Measurements from ENCODE around the gene TNIP2. TPM values are rescaled to one million over a fixed set of nuclear protein-coding genes. Genes with fewer than 3 reads are reported as not detected.

TNIP2 gene
- total and polyA plus RNA-seq, 2 donors (not counting 3 experiments of a cell fraction or from before 2014, with no cell fraction given), result 37.7 to 52.1 TPM

DNA sequence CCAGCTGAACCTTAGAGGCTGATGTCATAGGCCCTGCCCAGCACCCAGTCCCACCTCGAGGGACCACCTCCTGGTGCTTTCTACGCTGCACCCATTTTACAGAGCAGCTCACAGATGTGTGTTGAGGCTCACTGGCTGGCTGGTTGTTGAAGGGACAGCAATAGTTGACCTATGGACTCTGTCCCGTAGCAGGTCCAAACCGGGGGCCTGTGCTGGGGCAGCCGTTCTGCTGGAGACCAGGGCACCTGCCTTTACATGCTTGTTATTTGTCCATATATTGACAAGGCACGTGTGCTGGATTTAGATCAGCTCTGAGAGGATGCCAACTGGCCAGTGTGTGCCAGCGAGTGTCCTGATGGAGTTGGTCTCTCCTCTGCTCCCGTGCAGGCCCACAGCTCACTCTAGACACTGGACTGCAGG lies 58.1 kb downstream of the TNIP2 start:
- ChIA-PET POLR2A (no interaction called here), CTCF (no interaction called here)
- no peaks in the 10 kb centered on the region for H3K9me1 ChIP-seq (replicated peaks; ENCODE audit: control insufficient read depth, extremely low read depth, insufficient read depth, low read length)
- BruUV-seq (replicated peaks), result no TSS peak
- no peak overlapping the region for H3K9ac ChIP-seq (replicated peaks; ENCODE audit: extremely low read depth, insufficient read depth, low read length)
- no peaks in the 10 kb centered on the region for H4K20me1 ChIP-seq (replicated peaks; ENCODE audit: control insufficient read depth, extremely low read depth, insufficient read depth, low read length)
- H2AFZ ChIP-seq (ENCODE audit: low read depth, low read length), result no peak overlapping the region
- no peaks in the 10 kb centered on the region for H3K79me2 ChIP-seq (ENCODE audit: control insufficient read depth, insufficient read depth, low read length)
- DNase-seq (ENCODE audit: low read depth, low spot score) (no peak), FAIRE-seq (no peak)
- dilution Hi-C loops (cut with MboI; ENCODE audit: extremely low pct_ligation_motif_present, low sequenced_read_pairs) (no loop called here), intact Hi-C loops (cut with micrococcal nuclease) (no loop called here)
- H3K4me3 ChIP-seq (replicated peaks in 1 of 3; ENCODE audit: insufficient read depth in 1 of 3, low read depth in 1 of 3, low read length in 3 of 3), result no peak overlapping the region
- peaks cover 2 to 54% of the 10 kb centered on the region in 2 experiments for H3K36me3 ChIP-seq (ENCODE audit: control insufficient read depth in 2 of 2, extremely low read depth in 1 of 2, insufficient read depth in 2 of 2, low read length in 2 of 2)
- no peak overlapping the region for H3K4me2 ChIP-seq (ENCODE audit: insufficient read depth, low read length)
- H3K27me3 ChIP-seq (ENCODE audit: control insufficient read depth in 2 of 2, insufficient read depth in 2 of 2, low read length in 2 of 2), result no peaks in the 10 kb centered on the region
- no peaks in the 10 kb centered on the region for H3K4me1 ChIP-seq (ENCODE audit: control insufficient read depth, extremely low read depth, insufficient read depth, low read length)
- H3K27ac ChIP-seq (ENCODE audit: insufficient read depth, low read depth, low read length), result no peak overlapping the region
- H3K9me3 ChIP-seq (replicated peaks; ENCODE audit: control insufficient read depth, insufficient read depth, low read length), result no peaks in the 10 kb centered on the region
- TF ChIP-seq, protein P1, sequence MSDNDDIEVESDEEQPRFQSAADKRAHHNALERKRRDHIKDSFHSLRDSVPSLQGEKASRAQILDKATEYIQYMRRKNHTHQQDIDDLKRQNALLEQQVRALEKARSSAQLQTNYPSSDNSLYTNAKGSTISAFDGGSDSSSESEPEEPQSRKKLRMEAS (IDR thresholded peaks at IDR 0.05; ENCODE audit: insufficient read depth, insufficient read length), result no peak

DNA sequence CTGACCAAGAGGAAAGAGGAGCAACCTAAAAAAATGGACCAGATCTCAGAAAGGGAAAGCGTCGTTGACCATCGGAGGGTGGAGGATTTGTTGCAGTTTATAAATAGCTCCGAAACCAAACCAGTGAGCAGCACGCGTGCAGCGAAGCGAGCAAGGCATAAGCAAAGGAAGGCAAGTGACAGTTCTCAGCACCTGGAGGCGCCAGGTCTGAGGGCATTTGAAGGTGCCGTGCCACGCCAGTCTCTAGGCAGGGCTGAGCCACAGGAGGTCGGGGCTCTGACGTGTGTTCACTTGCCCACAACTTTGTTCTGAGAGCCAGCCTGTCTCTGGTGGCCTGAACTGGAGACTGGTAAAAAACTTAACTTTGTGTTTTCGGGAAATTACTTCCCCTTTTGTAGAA lies 59.7 kb downstream of the TNIP2 start:
- ChIA-PET CTCF (no interaction called here), POLR2A (no interaction called here)
- no peaks in the 10 kb centered on the region for H4K20me1 ChIP-seq (replicated peaks; ENCODE audit: control insufficient read depth, extremely low read depth, insufficient read depth, low read length)
- H2AFZ ChIP-seq (ENCODE audit: low read depth, low read length), result no peak overlapping the region
- no peak overlapping the region for H3K27ac ChIP-seq (ENCODE audit: insufficient read depth, low read depth, low read length)
- no peaks in the 10 kb centered on the region for H3K9me3 ChIP-seq (replicated peaks; ENCODE audit: control insufficient read depth, insufficient read depth, low read length)
- DNase-seq (ENCODE audit: low read depth, low spot score) (no peak), FAIRE-seq (no peak)
- no peaks in the 10 kb centered on the region for H3K27me3 ChIP-seq (ENCODE audit: control insufficient read depth in 2 of 2, insufficient read depth in 2 of 2, low read length in 2 of 2)
- intact Hi-C loops (cut with micrococcal nuclease) (no loop called here), dilution Hi-C loops (cut with MboI; ENCODE audit: extremely low pct_ligation_motif_present, low sequenced_read_pairs) (no loop called here)
- no TSS peak for BruUV-seq (replicated peaks)
- TF ChIP-seq GATA2 (IDR thresholded peaks at IDR 0.05; ENCODE audit: insufficient read depth, insufficient read length, low read depth, low read length) (no peak), CTCF (IDR thresholded peaks at IDR 0.05; ENCODE audit: extremely low read depth in 1 of 2, insufficient read depth in 1 of 2, low read depth in 1 of 2, low read length in 2 of 2) (no peak)
- no peaks in the 10 kb centered on the region for H3K9me1 ChIP-seq (replicated peaks; ENCODE audit: control insufficient read depth, extremely low read depth, insufficient read depth, low read length)
- H3K36me3 ChIP-seq (ENCODE audit: control insufficient read depth in 2 of 2, extremely low read depth in 1 of 2, insufficient read depth in 2 of 2, low read length in 2 of 2), result peaks cover 2 to 51% of the 10 kb centered on the region in 2 experiments
- no peak overlapping the region for H3K4me3 ChIP-seq (replicated peaks in 1 of 3; ENCODE audit: insufficient read depth in 1 of 3, low read depth in 1 of 3, low read length in 3 of 3)
- no peak overlapping the region for H3K4me2 ChIP-seq (ENCODE audit: insufficient read depth, low read length)
- H3K9ac ChIP-seq (replicated peaks; ENCODE audit: extremely low read depth, insufficient read depth, low read length), result no peak overlapping the region
- no peaks in the 10 kb centered on the region for H3K79me2 ChIP-seq (ENCODE audit: control insufficient read depth, insufficient read depth, low read length)
- H3K4me1 ChIP-seq (ENCODE audit: control insufficient read depth, extremely low read depth, insufficient read depth, low read length), result no peaks in the 10 kb centered on the region

Measured in endothelial cell of umbilical vein (primary cell).